NCI-H774 (cell line): ENCODE results near the gene ARHGDIB.

Experiments
- DNase-seq: peaks from one replicate; lab custom pipeline; 2025; lab: John Stamatoyannopoulos, UW

The ARHGDIB gene

GRCh38 chr12:14893506-14894250, 67.7 kb downstream of the ARHGDIB start:
- DNase-seq, result no peak

GRCh38 chr12:14892726-14893505, 68.5 kb downstream of the ARHGDIB start:
- DNase-seq, result no peak
